Liver (tissue), 3 donors: Measurements from ENCODE around the gene CORO7.

Source experiments
- EGR1 ChIP-seq, 2 donors: IDR thresholded peaks; 2 replicates each; pipeline ENCODE4 v1.6.1; 2016 to 2018; ENCODE audit warnings: antibody characterized with exemption in 2 of 2, low read depth in 2 of 2
- HNF4G ChIP-seq: IDR thresholded peaks from 2 replicates; pipeline ENCODE4 v1.6.1; 2016; ENCODE audit warnings: antibody characterized with exemption
- TAF1 ChIP-seq: conservative IDR thresholded peaks from 2 replicates; pipeline ENCODE4 v1.6.1; 2016; ENCODE audit warnings: antibody characterized with exemption, mild to moderate bottlenecking
- TF ChIP-seq, protein P1 (sequence below): fragments of 150-350 bp; IDR thresholded peaks from 2 replicates; pipeline ENCODE4 v1.5.1; 2017; ENCODE audit warnings: improper control_type of control experiment, low read depth, low read length; ENCODE audit not compliant: missing input control
- donor health status: healthy.
- donor health status: healthy.

DNA sequence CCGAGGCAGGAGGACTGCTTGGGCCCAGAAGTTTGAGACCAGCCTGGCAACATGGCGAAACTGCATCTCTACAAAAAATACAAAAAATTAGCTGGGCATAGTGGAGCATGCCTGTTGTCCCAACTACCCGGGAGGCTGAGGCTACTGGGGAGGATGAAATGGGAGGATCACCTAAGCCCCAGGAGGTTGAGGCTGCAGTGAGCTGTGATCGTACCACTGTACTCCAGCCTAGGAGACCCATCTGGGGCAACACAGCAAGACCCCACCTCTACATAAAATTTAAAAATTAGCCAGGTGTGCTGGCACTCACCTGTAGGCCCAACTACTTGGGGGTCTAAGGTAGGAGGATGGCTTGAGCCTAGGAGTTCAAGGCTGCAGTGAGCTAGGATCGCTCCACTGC, 67.1 kb downstream of the CORO7 start:
- TF ChIP-seq HNF4G = no peak
- TF ChIP-seq EGR1 (IDR thresholded peaks at IDR 0.05; ENCODE audit: low read depth in 2 of 2) = no peak
- TF ChIP-seq, protein P1, sequence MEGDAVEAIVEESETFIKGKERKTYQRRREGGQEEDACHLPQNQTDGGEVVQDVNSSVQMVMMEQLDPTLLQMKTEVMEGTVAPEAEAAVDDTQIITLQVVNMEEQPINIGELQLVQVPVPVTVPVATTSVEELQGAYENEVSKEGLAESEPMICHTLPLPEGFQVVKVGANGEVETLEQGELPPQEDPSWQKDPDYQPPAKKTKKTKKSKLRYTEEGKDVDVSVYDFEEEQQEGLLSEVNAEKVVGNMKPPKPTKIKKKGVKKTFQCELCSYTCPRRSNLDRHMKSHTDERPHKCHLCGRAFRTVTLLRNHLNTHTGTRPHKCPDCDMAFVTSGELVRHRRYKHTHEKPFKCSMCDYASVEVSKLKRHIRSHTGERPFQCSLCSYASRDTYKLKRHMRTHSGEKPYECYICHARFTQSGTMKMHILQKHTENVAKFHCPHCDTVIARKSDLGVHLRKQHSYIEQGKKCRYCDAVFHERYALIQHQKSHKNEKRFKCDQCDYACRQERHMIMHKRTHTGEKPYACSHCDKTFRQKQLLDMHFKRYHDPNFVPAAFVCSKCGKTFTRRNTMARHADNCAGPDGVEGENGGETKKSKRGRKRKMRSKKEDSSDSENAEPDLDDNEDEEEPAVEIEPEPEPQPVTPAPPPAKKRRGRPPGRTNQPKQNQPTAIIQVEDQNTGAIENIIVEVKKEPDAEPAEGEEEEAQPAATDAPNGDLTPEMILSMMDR = no peak
- no peak for TF ChIP-seq TAF1
